HG03520 (cell line): ENCODE measurements around the gene CES5A.
"Not testable (repeated sequence)": the region's sequence is repeated elsewhere in the genome, so short reads cannot be mapped to it uniquely, and the experiment has no call there.

Experiments
- ATAC-seq: cut with Tn5 transposase; IDR thresholded peaks from one replicate; pipeline ENCODE4 v1.9.1; 2021; ENCODE audit warnings: mild to moderate bottlenecking, moderate library complexity; ENCODE audit not compliant: unreplicated experiment

The CES5A gene

GRCh38 chr16:55830658-55831294 lies 44.4 kb downstream of the CES5A start:
- no peak for ATAC-seq

GRCh38 chr16:55829232-55829631 lies 45.9 kb downstream of the CES5A start:
- not testable (repeated sequence) for ATAC-seq

DNA sequence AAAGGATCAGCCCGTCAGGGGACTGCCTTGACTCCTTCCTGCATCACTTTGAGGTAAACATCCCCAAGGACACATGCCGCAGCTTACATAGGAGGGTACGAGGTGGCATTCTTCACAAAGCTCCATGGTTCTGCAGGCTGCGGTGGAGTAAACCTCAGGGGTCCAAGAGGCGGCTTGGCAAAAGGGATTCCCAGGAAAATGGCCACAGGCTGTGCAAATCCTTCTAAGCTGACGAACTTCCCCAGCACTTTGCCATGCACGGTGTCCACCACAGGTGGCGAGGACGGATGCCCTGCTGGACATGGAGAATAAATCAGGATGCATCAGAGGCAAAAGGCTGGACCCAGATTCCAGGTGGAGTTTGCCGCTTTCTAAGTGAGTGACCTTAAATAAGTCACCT lies 46.5 kb downstream of the CES5A start:
- no peak for ATAC-seq

DNA sequence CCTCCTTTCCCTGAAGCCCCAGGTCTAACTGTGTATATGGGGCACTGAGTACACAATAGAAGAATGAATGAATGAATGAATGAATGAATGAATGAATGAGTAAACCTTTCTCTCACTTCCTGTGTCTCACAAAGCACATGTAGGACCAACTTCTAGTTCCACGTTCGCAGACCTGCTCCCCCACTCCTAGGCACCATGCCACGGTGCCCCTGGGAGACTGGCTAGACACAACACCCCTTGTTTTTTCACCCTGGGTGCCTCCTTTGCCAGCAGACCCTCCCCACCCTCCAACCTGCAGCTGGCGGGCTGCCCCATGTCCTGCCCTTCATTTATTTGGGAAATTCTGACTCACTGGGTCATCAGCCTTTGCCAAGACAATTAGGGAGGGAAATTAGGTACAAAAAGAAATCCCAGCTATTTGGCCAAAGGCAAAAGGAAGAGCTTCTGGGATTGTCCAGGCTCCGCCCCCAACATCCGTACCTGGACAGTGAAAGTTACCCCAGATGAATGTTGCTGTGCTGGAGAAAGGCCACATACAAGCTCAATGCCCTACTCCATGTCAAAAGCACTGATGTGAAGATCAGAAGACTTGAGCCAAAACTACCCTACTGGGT lies 50.0 kb downstream of the CES5A start:
- no peak for ATAC-seq

DNA sequence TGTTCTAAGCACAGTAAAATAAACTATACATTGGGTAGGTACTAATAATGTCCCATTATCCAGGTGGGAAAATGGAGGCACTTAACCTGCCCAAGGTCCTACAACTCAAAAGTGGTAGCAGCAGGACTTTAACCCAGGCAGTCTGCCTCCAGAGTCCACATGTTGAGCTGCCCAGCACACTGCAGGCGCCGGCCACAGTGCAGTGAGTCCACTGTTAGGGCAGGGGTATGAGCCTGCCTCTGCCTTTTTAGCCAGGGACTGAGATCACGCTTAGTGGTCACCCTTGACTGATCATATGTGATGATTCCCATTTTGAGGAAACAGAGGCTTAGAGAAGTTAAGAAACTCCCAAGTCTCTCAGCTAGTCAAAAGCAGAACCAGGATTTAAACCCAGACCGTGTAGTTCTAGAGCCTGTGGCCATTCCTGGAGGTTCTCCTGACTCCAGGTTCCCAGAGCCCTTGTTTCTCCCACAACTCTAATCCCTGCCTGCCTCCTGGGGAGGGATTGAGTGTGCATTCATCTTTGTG lies 50.6 kb downstream of the CES5A start:
- ATAC-seq, result no peak

DNA sequence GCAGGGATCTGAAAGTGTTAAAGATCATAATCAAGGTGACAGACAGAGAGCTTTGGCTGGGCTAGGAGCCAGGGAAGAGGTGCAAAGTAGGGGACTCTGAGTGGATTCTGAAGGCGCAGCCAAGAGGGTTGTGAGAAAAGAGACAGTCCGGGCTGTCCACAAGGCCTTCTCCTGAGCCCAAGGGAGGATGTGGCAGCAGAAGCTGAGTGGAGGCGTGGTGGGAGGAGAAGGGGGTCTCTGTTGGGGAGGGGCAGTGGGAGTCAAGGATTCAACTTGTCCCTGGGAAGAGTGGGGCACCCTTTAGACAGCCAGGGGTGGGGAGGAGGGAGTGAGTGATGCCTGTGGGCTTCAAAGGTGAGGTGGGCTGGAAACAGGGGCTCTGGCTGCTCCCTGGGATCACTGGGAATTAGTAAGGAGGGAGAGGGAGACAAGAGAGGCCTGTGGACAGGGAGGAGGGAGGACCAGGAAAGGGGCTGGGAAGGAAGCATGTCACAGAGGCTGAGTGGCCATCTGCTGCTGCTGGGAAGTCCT lies 52.8 kb downstream of the CES5A start:
- ATAC-seq, result no peak

DNA sequence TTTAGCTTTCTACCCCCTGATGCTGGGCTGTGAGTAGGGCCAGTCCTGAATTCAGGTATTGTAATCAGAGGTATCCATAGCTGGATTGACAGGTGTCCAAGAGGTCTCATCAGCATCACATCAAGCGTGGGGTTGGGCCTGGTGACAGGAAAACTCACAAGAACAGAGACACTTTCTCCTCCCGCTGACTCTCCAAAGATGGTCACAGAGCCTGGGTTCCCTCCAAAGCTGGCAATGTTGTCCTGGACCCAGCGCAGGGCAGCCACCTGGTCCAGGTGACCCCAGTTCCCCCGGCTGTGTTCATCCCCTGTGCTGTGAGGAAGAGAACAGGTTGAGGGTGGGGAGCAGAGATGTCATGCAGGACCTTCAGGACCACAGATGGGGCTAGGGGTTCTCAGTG lies 54.0 kb downstream of the CES5A start:
- ATAC-seq, result no peak

DNA sequence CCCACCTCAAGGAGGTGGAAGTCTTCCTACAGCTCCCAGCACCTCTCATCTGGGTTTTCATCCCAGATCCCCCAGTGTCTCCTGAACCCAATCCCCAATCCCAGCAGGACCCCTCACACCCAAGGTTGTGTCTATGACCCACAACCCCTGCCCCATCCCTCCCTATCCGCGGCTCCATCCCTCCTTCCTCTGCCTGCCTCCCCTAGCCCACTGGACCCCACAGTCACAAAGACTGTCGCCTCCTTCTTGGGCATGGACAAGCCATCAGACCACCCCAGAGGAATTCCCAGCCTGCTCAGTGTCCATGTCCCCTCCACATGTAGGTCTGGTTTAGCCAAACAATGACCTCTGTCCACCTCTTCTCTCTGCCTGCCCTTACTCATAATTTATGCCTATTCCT lies 54.6 kb downstream of the CES5A start:
- ATAC-seq, result no peak

DNA sequence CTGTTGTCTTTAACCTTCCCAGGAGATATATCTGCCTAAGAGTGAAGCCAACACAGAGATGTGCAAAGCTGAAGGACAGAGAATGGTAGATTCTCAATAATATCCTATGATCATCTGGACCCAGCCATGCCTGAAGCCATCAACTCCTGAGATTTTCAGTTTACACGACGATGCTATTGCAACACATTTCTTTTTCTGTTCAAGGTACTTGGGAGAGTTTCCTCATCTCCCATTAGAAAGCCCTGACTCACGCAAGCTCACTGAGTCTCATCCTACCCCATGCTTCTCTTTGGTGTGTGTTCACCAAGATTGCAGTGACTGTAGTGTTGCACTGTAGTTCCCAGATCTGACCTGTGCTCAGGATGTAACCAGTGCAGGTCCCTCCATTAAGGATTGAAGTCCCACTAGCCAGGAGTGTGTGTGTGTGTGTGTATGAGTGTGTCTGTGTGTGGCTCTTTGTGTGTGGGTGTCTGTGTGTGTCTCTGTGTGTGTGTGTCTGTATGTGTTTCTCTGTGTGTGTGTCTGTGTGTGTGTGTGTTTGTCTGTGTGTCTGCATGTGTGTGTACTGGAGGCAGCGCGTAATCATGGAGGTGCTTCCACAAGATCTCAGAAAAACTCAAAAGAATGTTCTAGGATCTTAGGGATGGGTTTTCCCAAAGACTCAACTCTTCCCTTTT lies 57.8 kb downstream of the CES5A start:
- ATAC-seq, result no peak

DNA sequence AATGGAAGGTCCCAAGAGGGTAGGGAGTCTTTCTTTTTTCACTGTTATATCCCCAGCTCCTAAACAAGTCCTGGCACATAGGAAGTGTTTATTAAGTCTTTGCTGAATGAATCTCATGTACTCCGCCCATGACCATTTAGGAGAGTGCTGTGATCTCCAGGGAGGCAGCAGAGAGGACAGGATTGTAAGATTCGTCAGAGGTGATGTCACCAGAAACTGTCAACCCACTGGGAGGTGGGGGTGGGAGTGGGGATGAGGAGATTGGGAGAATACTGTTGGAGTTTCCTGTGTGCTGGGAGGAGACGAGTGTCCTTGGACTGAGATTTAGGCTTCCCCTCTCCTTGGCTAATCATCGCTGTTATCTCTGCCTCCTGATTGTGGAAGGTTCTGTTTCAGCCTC lies 59.0 kb downstream of the CES5A start:
- not testable (repeated sequence) for ATAC-seq

DNA sequence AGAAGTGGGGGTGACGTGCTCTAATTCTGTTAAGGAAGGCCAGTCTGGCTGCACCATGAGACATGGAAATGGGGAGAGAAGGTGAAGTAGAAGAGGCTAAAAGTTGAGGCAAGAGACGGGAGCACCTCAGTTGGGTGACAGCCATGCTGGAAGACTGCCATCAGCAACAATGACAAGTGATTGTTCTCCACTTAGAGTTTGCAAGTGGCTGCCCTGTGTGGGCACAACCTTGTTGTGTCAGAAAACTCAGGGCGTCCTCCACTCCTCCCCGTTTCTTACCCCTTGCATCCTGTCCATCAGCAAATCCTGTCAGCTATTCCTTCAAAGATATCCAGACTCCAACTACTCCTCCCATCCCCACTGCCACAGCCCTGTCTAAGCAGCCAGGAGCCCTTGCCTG lies 59.9 kb downstream of the CES5A start:
- ATAC-seq, result no peak

GRCh38 chr16:55814174-55814573 lies 61.0 kb downstream of the CES5A start:
- ATAC-seq, result not testable (repeated sequence)

DNA sequence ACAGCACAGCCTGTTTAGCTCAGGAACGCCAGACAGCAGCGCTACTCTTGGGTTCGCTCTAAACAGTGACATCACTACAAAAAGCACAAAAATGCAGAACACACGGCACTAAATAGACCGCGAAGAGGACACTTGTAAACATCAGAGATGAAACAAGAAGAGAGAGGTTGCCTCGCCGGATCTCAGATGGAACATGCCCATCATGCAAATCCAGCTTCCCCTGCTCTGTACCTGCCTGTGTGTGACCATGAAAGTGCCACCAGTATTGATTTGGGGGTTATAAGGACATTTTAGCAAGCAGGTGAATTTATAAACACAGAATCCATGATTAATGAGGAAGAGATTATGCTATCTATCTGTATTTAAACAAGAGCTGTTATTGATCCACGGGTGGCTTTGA lies 61.4 kb downstream of the CES5A start:
- not testable (repeated sequence) for ATAC-seq

DNA sequence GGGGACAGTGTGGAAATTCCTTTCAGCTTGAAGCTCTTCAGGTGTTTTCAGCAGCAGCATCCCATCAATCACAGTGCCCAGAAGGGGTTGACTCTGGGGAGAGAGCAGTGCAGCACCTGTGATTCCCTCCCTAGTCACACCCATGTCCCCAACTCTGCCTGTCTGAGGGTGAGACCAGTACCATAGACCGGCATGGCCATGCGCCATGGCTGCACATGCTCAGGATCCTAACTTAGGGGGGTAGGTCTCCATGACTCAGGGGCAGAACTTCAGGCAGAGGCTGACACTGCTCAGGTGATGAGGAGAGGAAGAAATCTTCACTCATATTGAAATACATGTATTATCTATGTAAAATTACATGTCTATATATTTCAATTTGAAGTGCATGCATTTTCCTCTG lies 62.2 kb downstream of the CES5A start:
- ATAC-seq, result no peak

GRCh38 chr16:55811811-55812210 lies 63.4 kb downstream of the CES5A start:
- no peak for ATAC-seq

DNA sequence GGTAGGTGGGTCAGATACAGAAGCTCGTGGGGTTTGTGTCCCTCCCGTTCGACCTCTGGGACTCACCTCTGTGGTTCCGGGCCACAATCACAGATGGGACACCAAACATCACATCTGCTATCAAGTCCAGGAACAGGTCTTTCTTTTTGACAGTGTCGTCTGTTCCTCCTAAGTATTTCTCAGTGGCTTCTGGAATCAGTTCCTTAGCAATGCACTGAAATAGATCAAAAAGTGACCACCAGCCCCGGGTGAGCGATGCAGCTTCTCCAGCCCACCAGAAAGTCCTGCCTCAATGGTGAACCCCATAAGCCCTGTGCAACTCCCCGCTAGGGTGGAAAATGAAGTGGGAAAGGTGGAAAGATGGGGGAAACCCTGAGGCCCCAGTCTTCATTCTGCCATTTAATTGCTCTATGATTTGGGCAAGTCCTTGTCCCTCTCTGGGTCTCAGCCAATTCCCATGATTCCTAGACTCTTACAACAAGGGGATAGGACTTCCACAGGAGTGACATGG lies 64.7 kb downstream of the CES5A start:
- no peak for ATAC-seq

- no peak for ATAC-seq
Measured at GRCh38 chr16:55809851-55810250, 65.3 kb downstream of the CES5A start.

- ATAC-seq, result no peak
Measured at GRCh38 chr16:55809386-55809785, 65.8 kb downstream of the CES5A start.

- not testable (repeated sequence) for ATAC-seq
Measured at GRCh38 chr16:55808286-55808685, 66.9 kb downstream of the CES5A start.

DNA sequence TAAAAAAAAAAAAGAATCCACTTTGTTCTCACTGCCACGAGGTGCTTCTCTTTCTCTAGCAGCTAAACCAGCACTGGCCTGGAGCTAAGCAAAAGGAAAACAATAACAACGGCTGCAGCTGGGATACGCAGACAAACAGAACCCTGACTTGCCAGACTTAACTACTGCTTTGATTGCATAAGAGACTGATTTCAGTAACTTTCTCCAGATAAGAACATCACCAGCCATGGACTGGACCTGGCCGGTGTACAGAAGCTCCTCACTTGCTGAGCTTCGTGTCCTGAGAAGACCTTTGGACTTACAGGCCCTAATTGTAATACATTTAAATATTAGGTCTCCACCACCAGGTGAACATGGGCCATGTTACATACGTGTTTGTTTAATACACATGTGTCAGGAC lies 70.1 kb downstream of the CES5A start:
- ATAC-seq, result not testable (repeated sequence)

GRCh38 chr16:55803681-55804080 lies 71.5 kb downstream of the CES5A start:
- not testable (repeated sequence) for ATAC-seq
